HepG2 (cell line): ENCODE results near the gene ARPC1A. TPM values are rescaled to one million over a fixed set of nuclear protein-coding genes. Genes with fewer than 3 reads are reported as not detected.

Experiments
- ATAC-seq: fragments of 200-7000 bp; cut with Tn5 transposase; 3 replicates; pipeline ENCODE4 v1.9.1; 2020; ENCODE audit warnings: mild to moderate bottlenecking, moderate library complexity
- BruUV-seq: library from RNA; stranded (reverse); fragments of 400-500 nt; replicated peaks from 2 replicates; lab custom pipeline; 2021; lab: Mats Ljungman, UMichigan
- CTCF ChIA-PET: fragments of 300-600 bp; formaldehyde crosslinking; extraction: SDS; loops from one replicate; lab custom pipeline; 2021; ENCODE audit warnings: low total read pairs, inconsistent platforms, low intra/inter-chr PET ratio; lab: Yijun Ruan, JAX
- POLR2A ChIA-PET: fragments of 350-600 bp; sonication (Branson Sonifier 250); formaldehyde crosslinking; loops from one replicate; lab custom pipeline; 2020; ENCODE audit warnings: antibody characterized with exemption, inconsistent platforms; lab: Yijun Ruan, JAX
- DNase-seq: peaks from one replicate; pipeline ENCODE4 v3.0.0-alpha.2; 2015; ENCODE audit warnings: low spot score
- FAIRE-seq: peaks from 3 replicates; lab custom pipeline; 2011; peaks lifted over from hg19 to GRCh38; lab: Jason Lieb, UNC
- H2AFZ ChIP-seq: one replicate; pipeline ENCODE4 v1.6.1; 2011; ENCODE audit warnings: low read length, inconsistent platforms
- H3K27ac ChIP-seq: fragments of 300-600 bp; 3 replicates; pipeline ENCODE4 v1.8.0; 2011; ENCODE audit warnings: mixed run types, mild to moderate bottlenecking, mixed read lengths, low read length, inconsistent platforms; ENCODE audit not compliant: insufficient read depth; ENCODE audit errors: extremely low read length
- H3K27me3 ChIP-seq, 2 experiments: fragments of 200-600 bp in 1 of 2; 2 replicates in 1 of 2; 3 replicates in 1 of 2; pipeline versions ENCODE4 v1.6.0 to v1.8.0; 2011; ENCODE audit warnings: low read length in 2 of 2, mild to moderate bottlenecking in 2 of 2, moderate library complexity in 2 of 2, inconsistent platforms in 1 of 2; ENCODE audit not compliant: insufficient read depth in 2 of 2, control insufficient read depth in 1 of 2
- H3K36me3 ChIP-seq, 2 experiments: fragments of 200-600 bp in 1 of 2; replicated peaks in 1 of 2; 2 replicates in 1 of 2; 3 replicates in 1 of 2; pipeline versions ENCODE4 v1.5.1 to v1.8.0; 2011; ENCODE audit warnings: low read length in 2 of 2, inconsistent platforms in 1 of 2; ENCODE audit not compliant: insufficient read depth in 2 of 2, control insufficient read depth in 1 of 2
- H3K4me1 ChIP-seq: 2 replicates; pipeline ENCODE4 v1.5.1; 2012; ENCODE audit warnings: low read length, inconsistent platforms; ENCODE audit not compliant: insufficient read depth
- H3K4me2 ChIP-seq: 2 replicates; pipeline ENCODE4 v1.6.0; 2011; ENCODE audit warnings: low read depth, low read length, inconsistent platforms
- H3K4me3 ChIP-seq, 3 experiments: fragments of 200-600 bp in 1 of 3; sonication (generic), shearing (Covaris generic) in 1 of 3; replicated peaks in 1 of 3; 2 replicates each; pipeline ENCODE4 v1.5.1; 2011 to 2016; ENCODE audit warnings: low read length in 3 of 3, inconsistent platforms in 2 of 3, low read depth in 2 of 3, mild to moderate bottlenecking in 2 of 3, control low read depth in 1 of 3, mixed read lengths in 1 of 3; ENCODE audit not compliant: insufficient read depth in 1 of 3
- H3K79me2 ChIP-seq: one replicate; pipeline ENCODE4 v1.6.1; 2011; ENCODE audit warnings: low read length, inconsistent platforms; ENCODE audit not compliant: insufficient read depth
- H3K9ac ChIP-seq: 2 replicates; pipeline ENCODE4 v1.6.0; 2011; ENCODE audit warnings: mild to moderate bottlenecking, low read depth, low read length, inconsistent platforms; ENCODE audit not compliant: insufficient read depth
- H3K9me3 ChIP-seq: 2 replicates; pipeline ENCODE4 v1.5.1; 2012; ENCODE audit warnings: mild to moderate bottlenecking, low read length
- H4K20me1 ChIP-seq: 2 replicates; pipeline ENCODE4 v1.6.0; 2011; ENCODE audit warnings: inconsistent platforms, mild to moderate bottlenecking, low read length, moderate library complexity; ENCODE audit not compliant: insufficient read depth
- AHR ChIP-seq: IDR thresholded peaks from 2 replicates; pipeline ENCODE4 v1.6.1; 2018; ENCODE audit warnings: missing genetic modification reagents, missing compliant biosample characterization
- HBP1 ChIP-seq: IDR thresholded peaks from 2 replicates; pipeline ENCODE4 v1.6.1; 2016; ENCODE audit warnings: low read depth, control low read depth
- HNRNPH1 ChIP-seq: fragments of 200-400 bp; formaldehyde crosslinking; optimal IDR thresholded peaks from 2 replicates; pipeline ENCODE3; 2017; ENCODE audit warnings: mild to moderate bottlenecking, low read depth, low read length
- NAIF1 ChIP-seq: sonication (generic); formaldehyde crosslinking; IDR thresholded peaks from 2 replicates; pipeline ENCODE4 v1.5.0; 2020; ENCODE audit warnings: mild to moderate bottlenecking, missing genetic modification reagents, borderline replicate concordance
- NFYC ChIP-seq: IDR thresholded peaks from 2 replicates; pipeline ENCODE4 v1.6.1; 2016; ENCODE audit warnings: missing genetic modification reagents, missing compliant biosample characterization
- NPAS2 ChIP-seq: sonication (generic); formaldehyde crosslinking; IDR thresholded peaks from 2 replicates; pipeline ENCODE4 v1.8.0; 2022; ENCODE audit warnings: mild to moderate bottlenecking, missing genetic modification reagents, borderline replicate concordance
- RARG ChIP-seq: sonication (generic); formaldehyde crosslinking; IDR thresholded peaks from 2 replicates; pipeline ENCODE4 v1.4.0; 2020; ENCODE audit warnings: low read depth, mild to moderate bottlenecking, missing genetic modification reagents
- SOX13 ChIP-seq, 3 experiments: fragments of 450-650 bp in 1 of 3; sonication (generic) in 1 of 3; formaldehyde crosslinking in 1 of 3; IDR thresholded peaks in 2 of 3; conservative IDR thresholded peaks in 1 of 3; 2 replicates each; pipeline versions ENCODE4 v1.5.0 to v1.6.1; 2016 to 2020; ENCODE audit warnings: antibody characterized with exemption in 1 of 3, mild to moderate bottlenecking in 1 of 3, missing compliant biosample characterization in 1 of 3, missing genetic modification reagents in 1 of 3, moderate library complexity in 1 of 3
- THAP9 ChIP-seq: sonication (generic); formaldehyde crosslinking; IDR thresholded peaks from 2 replicates; pipeline ENCODE4; 2020; ENCODE audit warnings: missing genetic modification reagents, mild to moderate bottlenecking, borderline replicate concordance
- ZBTB7A ChIP-seq: sonication (generic); formaldehyde crosslinking; IDR thresholded peaks from 2 replicates; pipeline ENCODE4 v1.8.0; 2022; ENCODE audit warnings: mild to moderate bottlenecking, missing genetic modification reagents
- ZEB1 ChIP-seq: IDR thresholded peaks from 2 replicates; pipeline ENCODE4 v1.6.1; 2012; ENCODE audit warnings: mild to moderate bottlenecking, low read depth, inconsistent platforms; ENCODE audit not compliant: insufficient replicate concordance
- ZFX ChIP-seq: sonication (generic); formaldehyde crosslinking; IDR thresholded peaks from 2 replicates; pipeline ENCODE4 v1.4.0; 2020; ENCODE audit warnings: mild to moderate bottlenecking, low read depth, missing genetic modification reagents, moderate library complexity
- ZNF652 ChIP-seq: IDR thresholded peaks from 2 replicates; pipeline ENCODE4 v1.6.1; 2016; ENCODE audit warnings: low read depth, borderline replicate concordance
- WGBS: methylation state at CpG from one replicate; pipeline ENCODE4 v1.1.6; 2017; ENCODE audit warnings: low lambda C conversion rate; 5-methylcytosine and 5-hydroxymethylcytosine counted together
- in situ Hi-C: cut with HindIII; loops from 2 replicates; pipeline ENCODE4 v1.10.0; 2017; ENCODE audit warnings: low pct_unique_long_range_greater_than_20kb; ENCODE audit not compliant: extremely low pct_ligation_motif_present
- intact Hi-C: fragments of 100-400 bp; cut with micrococcal nuclease; formaldehyde crosslinking; loops from one replicate; pipeline ENCODE4 v1.10.0; 2022; ENCODE audit not compliant: unreplicated experiment
- polyA plus RNA-seq, 8 experiments: library from polyadenylated mRNA; depleted of rRNA in 3 of 8; stranded (reverse) in 7 of 8; unstranded in 1 of 8; fragments of >200 nt; fragmentation: Illumina TruSeq in 4 of 8; extraction: Trizol in 4 of 8; gene quantifications; 2 replicates each; pipeline versions ENCODE4 v1.2.1 to v1.2.3, GENCODE V29; 2011 to 2016; ENCODE audit warnings: low read depth in 4 of 8, missing spikeins in 1 of 8, mixed read lengths in 1 of 8; ENCODE audit not compliant: insufficient read depth in 1 of 8
- total RNA-seq, 5 experiments: library from RNA; depleted of rRNA; stranded (reverse); fragments of >200 nt; fragmentation: Illumina TruSeq; extraction: Trizol; gene quantifications; 2 replicates each; pipeline ENCODE4 v1.2.3, GENCODE V29; 2016; ENCODE audit warnings: low read depth in 1 of 5
- TF ChIP-seq, protein P1 (sequence below): sonication (generic); formaldehyde crosslinking; IDR thresholded peaks from 2 replicates; pipeline ENCODE4 v1.5.0; 2020; ENCODE audit warnings: mild to moderate bottlenecking, missing genetic modification reagents, borderline replicate concordance
- TF ChIP-seq, protein P2 (sequence below): sonication (generic); formaldehyde crosslinking; IDR thresholded peaks from 2 replicates; pipeline ENCODE4 v1.5.0; 2020; ENCODE audit warnings: missing genetic modification reagents

The ARPC1A gene
- total and polyA plus RNA-seq, 2 of the 13 experiments (the other 11 are each of a cell fraction or from before 2014, with no cell fraction given) = 44.3 to 88.5 TPM

- TF ChIP-seq, protein P1, sequence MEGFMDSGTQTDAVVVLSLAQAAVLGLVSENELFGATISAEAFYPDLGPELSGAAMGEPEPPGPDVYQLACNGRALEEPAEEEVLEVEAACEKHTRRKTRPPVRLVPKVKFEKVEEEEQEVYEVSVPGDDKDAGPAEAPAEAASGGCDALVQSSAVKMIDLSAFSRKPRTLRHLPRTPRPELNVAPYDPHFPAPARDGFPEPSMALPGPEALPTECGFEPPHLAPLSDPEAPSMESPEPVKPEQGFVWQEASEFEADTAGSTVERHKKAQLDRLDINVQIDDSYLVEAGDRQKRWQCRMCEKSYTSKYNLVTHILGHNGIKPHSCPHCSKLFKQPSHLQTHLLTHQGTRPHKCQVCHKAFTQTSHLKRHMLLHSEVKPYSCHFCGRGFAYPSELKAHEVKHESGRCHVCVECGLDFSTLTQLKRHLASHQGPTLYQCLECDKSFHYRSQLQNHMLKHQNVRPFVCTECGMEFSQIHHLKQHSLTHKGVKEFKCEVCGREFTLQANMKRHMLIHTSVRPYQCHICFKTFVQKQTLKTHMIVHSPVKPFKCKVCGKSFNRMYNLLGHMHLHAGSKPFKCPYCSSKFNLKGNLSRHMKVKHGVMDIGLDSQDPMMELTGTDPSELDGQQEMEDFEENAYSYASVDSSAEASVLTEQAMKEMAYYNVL (CRISPR knock-in tag) = no peak
- no peak for TF ChIP-seq HBP1 (CRISPR knock-in tag)
- no peak for TF ChIP-seq ZFX (CRISPR knock-in tag)
- no peak for TF ChIP-seq AHR (CRISPR knock-in tag)
- no peak for TF ChIP-seq ZEB1
- TF ChIP-seq HNRNPH1 = no peak
These were observed 1.1 kb upstream of the ARPC1A start (continued) for GRCh38 chr7:99324559-99324958.

- CTCF ChIA-PET = no interaction called here
- DNase-seq (no peak), ATAC-seq (peak; percentile 5; the same call in 2 of the 3 replicates), FAIRE-seq (no peak)
- intact Hi-C loops (no loop called here), in situ Hi-C loops (no loop called here)
- TSS peak; percentile 92 for BruUV-seq
- Histone ChIP-seq H3K36me3 (0 out of 5 replicates have a peak, but pooled peaks cover 0 to 4% of the 10 kb centered on the region in 2 experiments), H3K9ac (peak overlapping the region; percentile 92), H3K4me1 (peaks cover 44% of the 10 kb centered on the region), H3K9me3 (no peaks in the 10 kb centered on the region), H3K4me3 (peak overlapping the region; percentile 83 to 99 (median 92)), H3K79me2 (peaks cover 38% of the 10 kb centered on the region), H3K27ac (peak overlapping the region; percentile 83), H3K4me2 (peak overlapping the region; percentile 71), H2AFZ (no peak overlapping the region), H4K20me1 (no peaks in the 10 kb centered on the region), H3K27me3 (no peaks in the 10 kb centered on the region; a peak in 1 of 5 replicates)
- POLR2A ChIA-PET = interaction anchor here (0.5 to 1.5 kb wide), 7 partner anchors 15 to 215 kb away, joined by 3 to 5 read pairs (median 3); partner anchors contain the start of genes BUD31 and PDAP1
- 31% methylated on average over 14 of the region's 14 CpGs for WGBS
- TF ChIP-seq, protein P2, sequence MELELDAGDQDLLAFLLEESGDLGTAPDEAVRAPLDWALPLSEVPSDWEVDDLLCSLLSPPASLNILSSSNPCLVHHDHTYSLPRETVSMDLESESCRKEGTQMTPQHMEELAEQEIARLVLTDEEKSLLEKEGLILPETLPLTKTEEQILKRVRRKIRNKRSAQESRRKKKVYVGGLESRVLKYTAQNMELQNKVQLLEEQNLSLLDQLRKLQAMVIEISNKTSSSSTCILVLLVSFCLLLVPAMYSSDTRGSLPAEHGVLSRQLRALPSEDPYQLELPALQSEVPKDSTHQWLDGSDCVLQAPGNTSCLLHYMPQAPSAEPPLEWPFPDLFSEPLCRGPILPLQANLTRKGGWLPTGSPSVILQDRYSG (CRISPR knock-in tag) = 0 out of 2 replicates have a peak, but pooled peaks have one; percentile 0
- TF ChIP-seq SOX13 (IDR thresholded peaks at IDR 0.05) (no peak), SOX13 (CRISPR knock-in tag; conservative IDR thresholded peaks at IDR 0.05 in 1 of 2, IDR thresholded peaks at IDR 0.05 in 1 of 2) (no peak), NPAS2 (CRISPR knock-in tag) (no peak), NFYC (CRISPR knock-in tag) (no peak), NAIF1 (CRISPR knock-in tag) (no peak), ZBTB7A (no peak), THAP9 (no peak), RARG (no peak), ZNF652 (CRISPR knock-in tag) (no peak)
These were observed 651 bp upstream of the ARPC1A start for GRCh38 chr7:99325001-99325493.
